Measurements from ENCODE around the gene NDUFAF8.

The NDUFAF8 gene

GRCh38 chr17:81238815-81239713 is at the start of gene NDUFAF8, which contains the start of gene TEPSIN:
TSS of gene NDUFAF8 (plus strand) at chr17:81239318. CDS start at chr17:81239364, 46 bp downstream.
TSS of gene TEPSIN (minus strand) at chr17:81239055. CDS start at chr17:81239033, 22 bp downstream.
- peak; percentile 99 for DNase-seq

- DNase-seq: no peak
These were observed 49.2 kb upstream of the NDUFAF8 start for GRCh38 chr17:81189670-81190530.

GRCh38 chr17:81190591-81190990 is 48.5 kb upstream of the NDUFAF8 start:
- no peak for DNase-seq

- DNase-seq: no peak
These were observed 48.0 kb upstream of the NDUFAF8 start for GRCh38 chr17:81191116-81191515.

- DNase-seq: no peak
These were observed 47.5 kb upstream of the NDUFAF8 start for GRCh38 chr17:81191646-81192045.

GRCh38 chr17:81192386-81193050 is 46.6 kb upstream of the NDUFAF8 start:
- no peak for DNase-seq

- no peak for DNase-seq
These were observed 46.1 kb upstream of the NDUFAF8 start for GRCh38 chr17:81193051-81193410.

GRCh38 chr17:81193470-81194224 is 45.5 kb upstream of the NDUFAF8 start:
- DNase-seq: no peak

GRCh38 chr17:81194225-81194760 is 44.8 kb upstream of the NDUFAF8 start:
- DNase-seq: no peak

GRCh38 chr17:81194941-81195901 is 43.9 kb upstream of the NDUFAF8 start:
- DNase-seq: no peak

- DNase-seq: no peak
These were observed 43.1 kb upstream of the NDUFAF8 start for GRCh38 chr17:81195941-81196495.

GRCh38 chr17:81196505-81197408 is 42.4 kb upstream of the NDUFAF8 start:
- no peak for DNase-seq

GRCh38 chr17:81197409-81197795 is 41.7 kb upstream of the NDUFAF8 start:
- no peak for DNase-seq

GRCh38 chr17:81197831-81198490 is 41.2 kb upstream of the NDUFAF8 start:
- DNase-seq: no peak

- no peak for DNase-seq
These were observed 40.2 kb upstream of the NDUFAF8 start for GRCh38 chr17:81198826-81199481.

GRCh38 chr17:81199482-81199830 is 39.7 kb upstream of the NDUFAF8 start:
- DNase-seq: no peak

- no peak for DNase-seq
These were observed 38.9 kb upstream of the NDUFAF8 start for GRCh38 chr17:81200201-81200600.
